GM21367 (cell line): Measurements from ENCODE around the gene APOBR.
"Not testable (repeated sequence)": the region's sequence is repeated elsewhere in the genome, so short reads cannot be mapped to it uniquely, and the experiment has no call there.

Source experiments
- ATAC-seq: cut with Tn5 transposase; IDR thresholded peaks from one replicate; pipeline ENCODE4 v1.9.1; 2021; ENCODE audit not compliant: unreplicated experiment

Gene APOBR

DNA sequence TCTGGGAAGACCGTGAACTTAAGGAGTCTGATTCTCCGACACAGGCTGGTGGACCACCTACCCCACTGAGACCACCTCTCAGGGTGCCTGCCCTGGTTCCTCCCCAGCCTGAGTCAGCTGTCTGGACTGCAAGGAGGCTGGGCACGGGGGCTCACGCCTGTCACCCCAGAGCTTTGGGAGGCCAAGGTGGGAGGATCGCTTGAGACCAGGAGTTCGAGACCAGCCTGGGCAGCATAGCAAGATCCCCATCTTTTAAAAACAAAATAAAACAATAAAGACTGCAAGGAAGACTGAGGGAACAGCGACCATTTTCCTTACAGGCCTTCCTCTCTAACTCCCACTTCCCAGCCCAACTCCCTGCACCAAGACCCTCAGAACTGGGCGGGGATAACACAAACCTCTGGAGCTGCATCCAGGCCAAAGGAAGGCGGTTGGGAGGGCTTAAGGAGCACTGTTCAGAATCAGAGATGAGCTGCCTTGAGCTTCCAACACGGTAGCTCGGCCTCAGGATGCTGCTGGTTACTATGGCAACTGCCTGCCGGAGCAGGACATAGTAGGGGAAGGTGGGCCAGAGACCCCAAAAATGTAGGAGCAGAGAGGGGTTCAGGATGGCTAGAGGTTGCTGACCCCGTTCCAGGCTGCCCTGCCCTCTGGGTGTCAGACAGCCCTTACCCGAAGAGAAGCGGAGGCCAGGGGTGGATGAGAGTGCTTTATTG lies 4.4 kb downstream of the APOBR start:
- ATAC-seq: no peak

DNA sequence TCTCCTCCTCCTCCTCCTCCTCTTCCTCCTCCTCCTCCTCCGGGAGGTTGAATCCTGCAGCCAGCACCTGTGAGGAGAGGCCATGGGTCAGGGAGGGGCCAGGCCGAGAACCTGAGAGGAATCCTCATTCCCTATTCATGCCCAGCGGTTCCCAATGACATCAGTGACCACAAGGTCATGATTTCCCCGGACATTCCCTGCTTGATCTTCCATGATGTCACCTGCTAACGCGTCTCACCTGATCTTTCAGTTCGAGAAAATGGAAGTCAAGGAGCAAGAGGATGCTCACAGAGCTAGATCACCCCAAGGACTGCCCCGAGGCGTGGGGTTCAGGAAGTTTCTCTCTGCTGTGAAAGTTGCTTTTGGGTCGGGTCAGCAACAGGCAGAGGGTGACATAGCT lies 5.4 kb downstream of the APOBR start:
- ATAC-seq: no peak

DNA sequence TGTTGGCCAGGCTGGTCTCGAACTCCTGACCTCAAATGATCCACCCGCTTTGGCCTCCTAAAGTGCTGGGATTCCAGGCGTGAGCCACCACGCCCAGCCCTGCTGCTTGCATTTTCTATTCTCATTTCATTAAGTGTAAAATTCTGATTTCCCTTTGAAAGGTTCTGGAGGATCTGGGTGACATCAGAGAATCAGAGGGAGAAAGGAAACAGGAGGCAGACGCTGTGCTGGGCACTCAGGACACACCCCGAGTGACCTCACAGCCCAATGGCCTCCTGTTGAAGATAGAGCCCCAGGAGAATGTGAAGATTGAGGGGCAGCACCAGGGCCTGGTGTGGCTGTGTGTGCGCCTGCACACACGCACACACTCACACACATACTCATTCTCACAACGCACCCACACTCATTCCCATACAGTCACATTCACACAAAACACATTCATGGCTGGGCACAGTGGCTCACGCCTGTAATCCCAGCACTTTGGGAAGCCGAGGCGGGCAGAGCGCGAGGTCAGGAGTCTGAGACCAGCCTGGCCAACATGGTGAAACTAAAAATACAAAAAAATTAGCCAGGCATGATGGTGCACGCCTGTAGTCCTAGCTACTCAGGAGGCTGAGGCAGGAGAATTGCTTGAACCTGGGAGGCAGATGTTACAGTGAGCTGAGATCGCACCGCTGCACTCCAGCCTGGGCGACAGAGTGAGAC lies 6.2 kb downstream of the APOBR start:
- not testable (repeated sequence) for ATAC-seq

DNA sequence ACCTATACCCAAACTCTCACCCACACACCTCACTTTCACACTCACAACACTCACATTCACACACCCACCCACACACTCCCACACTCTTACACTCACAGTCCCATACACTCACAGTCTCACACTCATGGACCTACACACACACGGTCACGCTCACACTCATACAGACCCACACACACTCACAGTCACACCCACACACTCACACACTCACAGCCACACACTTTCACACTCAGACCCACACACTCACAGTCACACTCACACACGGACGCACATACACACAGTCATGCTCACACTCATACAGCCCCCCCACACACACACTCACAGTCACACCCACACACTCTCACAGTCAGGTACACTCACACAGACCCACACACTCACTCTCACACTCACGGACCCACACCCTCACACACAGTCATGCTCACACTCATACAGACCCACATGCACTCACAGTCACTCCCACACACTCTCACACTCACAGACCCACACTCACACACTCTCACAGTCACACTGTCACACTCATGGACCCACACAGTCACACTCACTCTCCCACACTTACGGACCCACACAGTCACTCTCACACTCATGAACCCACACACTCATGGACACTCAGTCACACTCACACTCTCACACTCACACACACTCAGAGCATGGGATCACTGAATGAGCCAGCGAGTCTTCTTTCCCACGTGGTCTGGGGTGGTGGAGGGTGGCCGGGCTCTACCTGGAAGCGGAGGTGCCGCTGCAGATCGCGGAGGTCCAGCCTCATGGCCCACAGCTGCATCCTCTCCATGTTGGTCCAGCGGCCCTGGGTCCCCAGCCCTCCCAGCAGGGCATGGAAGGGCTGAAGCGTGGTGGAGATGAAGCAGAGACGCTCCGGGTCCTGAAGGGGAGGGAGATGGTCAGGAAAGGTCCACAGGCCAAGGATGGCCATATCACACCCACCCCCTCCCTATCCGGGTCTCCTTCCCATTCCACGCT lies 7.1 kb downstream of the APOBR start:
- ATAC-seq: no peak

DNA sequence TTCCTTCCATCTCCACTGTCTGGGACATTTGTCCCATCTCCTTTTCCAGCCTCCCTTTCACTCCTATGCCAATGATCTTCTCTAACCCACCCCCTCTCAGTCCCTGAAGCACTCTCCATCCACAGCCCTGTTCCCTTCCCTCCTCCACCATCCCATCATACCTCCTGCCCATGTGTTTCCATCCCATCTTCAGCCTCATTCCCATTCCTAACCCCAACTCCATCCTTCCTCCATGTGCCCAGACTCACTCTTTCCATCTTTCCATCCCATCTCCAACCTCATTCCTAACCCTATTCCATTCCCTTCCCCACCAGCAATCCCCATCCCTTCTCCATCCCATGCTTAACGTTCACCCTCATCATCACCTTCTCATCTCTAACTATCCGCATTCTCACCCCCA lies 7.8 kb downstream of the APOBR start:
- ATAC-seq: no peak

DNA sequence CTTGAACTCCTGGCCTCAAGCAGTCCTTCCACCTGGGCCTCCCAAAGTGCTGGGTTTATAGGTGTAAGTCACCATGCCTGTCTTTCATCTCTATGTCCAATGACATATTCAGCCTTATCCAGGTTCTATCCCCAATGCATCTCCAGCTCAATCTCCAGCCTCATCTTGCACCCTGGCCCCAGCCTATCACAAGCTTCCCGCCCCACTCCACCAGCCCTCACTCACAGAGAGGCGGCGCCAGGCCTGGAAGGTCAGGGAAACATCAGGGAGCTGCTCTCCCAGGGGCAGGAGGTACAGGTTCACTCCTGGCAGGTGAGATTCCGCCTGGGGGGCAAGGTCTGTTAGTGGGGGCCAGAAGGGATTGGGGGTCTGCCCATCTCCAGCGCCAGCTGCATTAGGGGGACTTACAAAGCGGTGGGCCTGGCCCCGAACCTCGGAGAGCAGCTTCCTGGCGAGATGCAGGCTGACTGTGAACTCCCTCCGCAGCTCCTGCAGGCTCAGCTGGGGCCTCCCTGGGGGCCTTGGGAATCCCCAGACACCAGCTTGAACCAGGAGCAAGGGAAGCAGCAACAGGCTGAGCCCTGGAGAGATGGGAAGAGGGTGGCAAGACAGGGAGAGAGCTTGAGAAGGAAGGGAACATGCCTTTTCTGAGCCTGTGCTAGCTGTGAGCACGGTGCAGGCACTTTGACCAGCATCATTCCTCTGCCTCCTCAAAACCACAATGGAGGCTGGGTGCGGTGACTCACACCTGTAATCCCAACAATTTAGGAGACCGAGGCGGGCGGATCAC lies 9.2 kb downstream of the APOBR start:
- ATAC-seq: no peak

DNA sequence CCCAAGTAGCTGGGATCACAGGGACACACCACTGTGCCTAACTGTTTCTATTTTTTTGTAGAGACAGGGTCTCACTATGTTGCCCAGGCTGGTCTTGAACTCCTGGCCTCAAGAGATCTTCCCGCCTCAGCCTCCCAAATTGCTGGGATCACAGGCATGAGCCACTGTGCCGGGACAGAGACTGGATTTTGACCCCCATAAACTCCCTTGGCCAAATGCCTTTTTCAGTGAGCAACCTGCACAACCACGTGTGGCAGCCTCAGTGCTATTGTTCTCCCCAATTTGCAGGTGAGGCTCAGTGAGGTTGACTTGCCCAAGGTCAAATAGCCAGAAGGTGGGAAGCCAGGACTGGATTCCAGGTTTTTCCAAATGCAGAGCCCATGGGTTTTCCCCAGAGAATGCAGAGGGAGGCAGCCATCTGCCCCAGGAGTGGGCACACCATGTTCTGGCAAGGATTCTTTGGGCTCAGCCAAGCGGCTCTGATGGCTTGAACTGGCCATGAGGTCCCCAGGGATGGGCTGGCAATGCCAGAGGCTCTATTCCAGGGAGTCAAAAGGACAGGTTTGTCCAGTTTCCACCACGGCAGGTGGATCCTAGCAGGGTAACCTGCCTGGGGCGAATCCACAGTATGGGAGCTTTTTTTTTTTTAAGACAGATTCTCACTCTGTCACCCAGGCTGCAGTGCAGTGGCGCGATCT lies 10.4 kb downstream of the APOBR start:
- no peak for ATAC-seq

DNA sequence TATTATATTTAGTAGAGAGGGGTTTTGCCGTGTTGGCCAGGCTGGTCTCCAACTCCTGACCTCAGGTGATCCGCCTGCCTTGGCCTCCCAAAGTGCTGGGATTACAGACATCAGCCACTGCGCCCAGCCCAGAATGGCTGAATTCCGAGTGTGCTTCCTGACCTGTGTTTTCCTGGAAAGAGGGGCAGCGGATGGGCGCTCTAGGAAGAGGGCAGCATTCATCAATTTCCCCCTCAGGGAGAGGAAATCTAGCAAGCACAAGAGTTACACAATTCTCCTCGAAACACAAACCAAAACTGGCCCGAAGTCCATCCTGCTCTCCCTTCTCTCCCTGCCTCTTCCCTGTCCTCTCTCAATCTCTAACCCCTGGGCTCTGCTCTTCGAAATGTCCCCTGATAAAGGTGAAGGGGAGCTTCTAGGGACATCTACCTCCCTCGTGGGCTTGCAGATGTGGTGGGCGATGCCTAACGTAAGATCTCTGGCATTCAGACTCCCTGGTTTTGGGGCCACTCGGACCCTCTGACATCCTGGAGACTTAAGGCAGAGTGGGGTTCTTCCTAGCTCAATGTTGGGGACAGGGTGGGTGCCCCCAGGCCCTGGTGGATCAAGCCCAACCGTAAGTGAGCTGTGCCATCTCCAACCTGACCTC lies 11.2 kb downstream of the APOBR start:
- no peak for ATAC-seq

DNA sequence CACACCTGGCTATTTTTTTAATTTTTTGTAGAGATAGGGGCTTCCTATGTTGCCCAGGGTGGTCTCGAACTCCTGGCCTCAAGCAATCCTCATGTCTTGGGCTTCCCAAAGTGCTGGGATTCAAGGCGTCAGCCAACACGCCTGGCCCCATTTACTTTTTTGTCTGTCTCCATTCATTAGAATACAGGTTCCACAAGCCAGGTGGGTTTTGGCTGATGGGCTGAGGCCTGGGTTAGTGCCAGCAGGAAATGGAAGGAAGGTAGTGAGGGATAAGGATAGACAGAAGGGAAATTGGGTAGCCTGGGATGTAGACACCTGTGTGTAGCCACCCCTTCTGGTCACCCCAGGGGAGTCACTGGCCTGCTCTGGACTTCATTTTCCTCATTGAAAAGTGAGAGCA lies 16.6 kb downstream of the APOBR start:
- no peak for ATAC-seq

DNA sequence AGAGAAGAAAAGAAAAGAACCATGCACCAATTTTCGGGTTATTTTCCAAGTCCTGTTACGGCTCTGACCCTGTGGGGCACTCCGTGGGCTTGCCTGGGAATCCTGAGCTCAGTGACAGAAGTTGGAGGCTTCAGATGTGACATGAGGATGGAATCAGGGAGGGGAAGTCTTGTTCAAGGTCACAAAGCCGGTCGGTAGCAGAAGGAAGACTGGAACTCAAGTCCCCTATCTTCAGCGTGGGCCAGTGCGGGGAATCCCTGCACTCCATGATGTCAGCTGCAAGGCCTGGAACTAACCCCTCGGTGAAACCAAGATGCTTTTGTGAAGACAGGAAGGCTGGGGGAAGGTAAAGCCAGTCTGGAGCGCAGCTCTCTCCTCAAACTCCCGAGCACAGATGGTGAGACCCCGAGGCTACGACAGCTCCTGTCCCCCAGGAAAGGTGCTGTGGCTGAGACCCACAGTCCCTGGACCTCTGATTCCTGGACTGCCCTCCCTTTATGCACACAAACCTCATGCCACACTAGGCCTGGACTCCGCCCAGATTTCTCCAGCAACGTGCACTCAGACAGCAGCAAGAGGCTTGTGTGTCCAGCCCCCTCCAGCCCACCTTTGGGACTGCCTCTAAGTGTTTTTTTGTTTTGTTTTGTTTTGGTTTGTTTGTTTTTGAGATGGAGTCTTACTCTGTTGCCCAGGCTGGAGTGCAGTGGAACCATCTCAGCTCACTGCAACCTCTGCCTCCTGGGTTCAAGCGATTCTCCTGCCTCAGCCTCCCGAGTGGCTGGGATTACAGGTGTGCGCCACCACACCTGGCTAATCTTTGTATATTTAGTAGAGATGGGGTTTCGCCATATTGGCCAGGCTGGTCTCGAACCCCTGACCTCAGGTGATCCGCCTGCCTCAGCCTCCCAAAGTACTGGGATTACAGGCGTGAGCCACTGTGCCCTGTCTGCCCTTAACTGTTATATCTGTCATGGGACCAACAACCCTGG lies 17.7 kb downstream of the APOBR start:
- no peak for ATAC-seq

DNA sequence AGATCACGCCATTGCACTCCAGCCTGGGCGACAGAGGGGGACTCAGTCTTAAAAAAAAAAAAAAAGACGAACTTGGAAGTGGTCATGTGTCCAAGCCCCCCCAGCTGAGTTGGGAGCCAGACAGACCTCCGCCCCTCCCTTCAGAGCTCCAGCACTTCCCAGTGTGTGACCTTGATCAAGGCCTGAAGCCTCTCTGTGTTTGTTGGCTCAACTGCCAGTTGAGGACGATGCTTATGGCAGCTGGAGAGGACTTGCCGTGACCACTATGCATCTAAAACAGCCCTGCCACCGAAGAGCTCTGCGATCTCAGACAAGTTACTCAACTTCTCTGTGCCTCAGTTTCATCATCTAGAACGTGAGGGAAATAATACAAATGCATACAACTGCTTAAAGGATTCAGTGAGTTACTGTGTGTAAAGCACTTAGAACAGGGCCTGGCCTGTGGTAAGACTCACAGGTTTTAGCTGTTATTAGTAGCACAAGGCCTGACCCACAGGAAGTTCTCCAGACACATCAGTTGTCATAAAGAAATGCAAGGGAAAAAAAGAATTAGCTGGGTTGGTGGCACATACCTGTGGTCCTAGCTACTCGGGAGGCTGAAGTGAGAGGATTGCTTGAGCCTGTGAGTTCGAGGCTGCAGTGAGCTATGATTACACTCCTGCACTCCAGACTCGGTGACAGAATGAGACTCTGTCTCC lies 19.2 kb downstream of the APOBR start:
- no peak for ATAC-seq

DNA sequence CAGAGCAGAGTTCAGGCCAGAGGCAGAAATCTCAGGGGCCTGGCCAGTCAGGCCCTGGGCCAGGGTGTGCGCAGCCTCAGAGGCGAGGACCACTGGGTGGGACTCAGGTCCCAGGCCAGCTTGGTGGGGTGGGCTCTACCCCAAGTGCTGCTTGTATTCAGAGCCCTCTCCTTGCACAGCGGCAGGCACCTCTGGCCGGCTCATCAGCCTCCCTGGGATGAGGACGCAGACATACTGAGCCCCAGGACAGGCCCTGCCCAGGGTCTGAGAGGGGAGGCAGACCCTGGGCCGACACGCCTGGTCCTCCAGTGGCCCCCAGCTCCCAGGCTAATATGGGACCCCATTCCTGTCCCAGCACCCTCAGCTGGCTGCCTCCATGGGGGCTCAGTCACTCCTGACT lies 19.8 kb downstream of the APOBR start:
- no peak for ATAC-seq

DNA sequence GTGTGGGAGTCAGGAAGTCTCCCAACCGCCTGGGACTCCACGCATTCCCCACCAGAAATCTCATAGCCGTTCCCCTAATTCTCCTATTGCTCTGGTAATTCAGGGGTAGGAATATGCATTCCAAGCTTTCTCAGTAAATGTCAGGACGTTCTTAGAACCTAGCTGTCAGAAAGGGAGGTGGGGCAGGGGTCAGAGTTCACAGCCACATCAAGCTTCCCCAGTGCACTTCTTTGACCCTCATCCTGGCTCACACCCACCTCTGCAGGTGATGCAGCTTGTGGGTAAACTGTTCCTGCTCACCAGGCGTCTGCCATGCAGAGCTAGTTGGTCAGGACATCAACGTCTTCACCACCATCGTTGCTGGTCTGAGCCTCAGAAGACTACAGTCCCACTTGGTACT lies 26.2 kb downstream of the APOBR start:
- ATAC-seq: no peak

DNA sequence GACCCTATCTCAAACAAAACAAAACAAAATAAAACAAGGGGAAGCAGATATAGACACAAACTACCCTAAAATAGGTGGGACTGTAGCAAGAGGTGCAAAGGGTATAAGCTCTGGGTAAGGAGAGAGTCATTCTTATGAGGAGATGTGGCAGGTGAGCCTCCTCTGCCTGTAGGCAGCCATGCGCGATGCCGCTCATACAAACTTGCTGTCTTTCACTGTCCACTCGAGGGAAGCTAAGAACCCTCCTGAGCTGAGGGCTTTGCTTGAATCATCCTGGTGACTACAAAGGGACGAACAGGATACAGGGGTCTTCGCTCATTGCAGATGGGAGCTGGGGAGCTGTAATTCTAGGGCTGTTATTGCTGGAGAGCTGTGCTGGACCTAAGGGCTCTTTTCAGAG lies 27.0 kb downstream of the APOBR start:
- ATAC-seq: no peak

DNA sequence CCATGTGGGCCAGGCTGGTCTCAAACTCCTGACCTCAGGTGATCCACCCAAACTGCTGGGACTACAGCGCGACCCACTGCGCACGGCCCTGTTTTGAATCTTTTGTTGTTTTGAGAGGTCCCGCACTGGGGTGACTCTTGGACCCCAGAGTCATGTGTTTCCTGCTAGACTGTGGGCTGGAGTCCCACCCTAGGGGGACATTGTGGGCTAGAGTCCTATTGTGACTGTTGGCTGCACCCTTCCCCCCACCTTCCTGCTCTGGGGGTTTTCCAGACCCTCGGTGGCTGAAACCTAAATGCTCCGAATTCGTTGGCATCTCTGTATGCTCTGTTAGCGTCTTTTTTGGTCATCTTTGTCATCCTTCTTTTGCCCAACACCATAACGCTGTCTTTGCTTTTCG lies 28.3 kb downstream of the APOBR start:
- ATAC-seq: no peak

DNA sequence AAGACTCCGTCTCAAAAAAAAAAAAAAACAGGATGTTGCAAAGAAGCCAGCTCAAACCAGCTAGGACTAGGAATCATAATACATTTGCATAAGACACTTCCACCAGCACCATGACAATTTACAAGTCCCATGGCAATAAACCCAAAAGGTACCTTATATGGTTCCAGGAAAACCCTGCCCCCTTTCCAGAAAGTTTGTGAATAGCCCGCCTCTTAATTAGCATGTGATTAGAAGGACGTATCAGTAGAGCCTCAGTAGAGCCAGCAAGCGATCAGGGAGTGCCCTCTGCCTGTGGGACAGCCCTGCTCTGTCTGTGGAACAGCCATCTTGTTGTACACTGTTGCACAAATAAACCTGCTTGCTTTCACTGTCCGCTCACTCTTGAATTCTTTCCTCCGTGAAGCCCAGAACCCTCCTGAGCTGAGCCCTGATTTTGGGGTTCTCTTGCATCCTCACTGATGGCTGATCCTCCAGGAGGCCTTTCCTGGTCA lies 30.3 kb downstream of the APOBR start:
- no peak for ATAC-seq

DNA sequence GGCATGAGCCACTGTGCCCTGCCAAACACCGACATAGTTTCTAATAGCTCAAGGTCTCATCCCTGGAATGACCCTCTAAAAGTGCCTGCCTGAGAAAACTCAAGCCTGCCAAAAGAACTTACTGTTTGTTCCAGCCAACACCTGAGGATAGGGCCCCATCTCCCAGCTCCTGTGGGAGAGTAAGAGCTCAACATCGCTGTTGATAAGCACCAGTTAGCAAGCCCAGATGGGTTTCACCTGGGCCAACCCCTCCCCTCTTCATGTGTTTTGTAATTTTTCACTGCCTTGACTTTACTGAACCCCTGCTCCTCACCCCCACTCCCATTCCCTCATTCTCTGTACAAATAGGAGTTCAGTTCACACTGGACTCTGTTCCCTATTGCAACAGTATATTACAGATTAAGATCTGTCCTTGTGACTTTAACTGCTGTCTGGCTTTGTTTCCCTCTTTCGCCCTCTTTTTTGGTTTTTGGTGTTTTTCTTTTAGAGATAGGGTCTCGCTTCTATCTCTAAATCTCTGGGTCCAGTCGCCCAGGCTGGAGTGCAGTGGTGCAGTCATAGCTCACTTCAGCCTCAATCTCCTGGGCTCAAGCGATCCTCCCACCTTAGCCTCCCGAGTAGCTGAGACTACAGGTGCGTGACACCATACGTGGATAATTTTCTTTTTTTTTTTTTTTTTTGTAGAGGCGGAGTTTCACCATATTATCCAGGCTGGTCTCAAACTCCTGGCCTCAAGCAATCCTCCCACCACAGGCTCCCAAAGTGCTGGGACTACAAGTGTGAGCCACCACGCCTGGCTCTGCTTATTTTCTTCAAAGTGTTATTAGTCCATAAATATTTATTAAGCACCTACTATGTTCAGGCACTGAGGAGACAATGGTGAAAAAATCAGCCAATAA lies 32.0 kb downstream of the APOBR start:
- no peak for ATAC-seq
